NB4 (cell line): ENCODE data around the gene VPS35.

Experiments
- MYC ChIP-seq: IDR thresholded peaks from 2 replicates; pipeline ENCODE4 v1.6.1; 2011; ENCODE audit warnings: low read depth, low read length
- POLR2A ChIP-seq: IDR thresholded peaks from 2 replicates; pipeline ENCODE4 v1.6.1; 2011; ENCODE audit warnings: mild to moderate bottlenecking; ENCODE audit not compliant: insufficient read length; ENCODE audit errors: extremely low read depth
- TF ChIP-seq, protein P1 (sequence below): IDR thresholded peaks from one replicate; pipeline ENCODE4 v1.5.1; 2012; ENCODE audit warnings: low read depth, low read length
- TF ChIP-seq, protein P2 (sequence below): IDR thresholded peaks from 2 replicates; pipeline ENCODE4 v1.6.1; 2011; ENCODE audit warnings: low read depth, low read length

DNA sequence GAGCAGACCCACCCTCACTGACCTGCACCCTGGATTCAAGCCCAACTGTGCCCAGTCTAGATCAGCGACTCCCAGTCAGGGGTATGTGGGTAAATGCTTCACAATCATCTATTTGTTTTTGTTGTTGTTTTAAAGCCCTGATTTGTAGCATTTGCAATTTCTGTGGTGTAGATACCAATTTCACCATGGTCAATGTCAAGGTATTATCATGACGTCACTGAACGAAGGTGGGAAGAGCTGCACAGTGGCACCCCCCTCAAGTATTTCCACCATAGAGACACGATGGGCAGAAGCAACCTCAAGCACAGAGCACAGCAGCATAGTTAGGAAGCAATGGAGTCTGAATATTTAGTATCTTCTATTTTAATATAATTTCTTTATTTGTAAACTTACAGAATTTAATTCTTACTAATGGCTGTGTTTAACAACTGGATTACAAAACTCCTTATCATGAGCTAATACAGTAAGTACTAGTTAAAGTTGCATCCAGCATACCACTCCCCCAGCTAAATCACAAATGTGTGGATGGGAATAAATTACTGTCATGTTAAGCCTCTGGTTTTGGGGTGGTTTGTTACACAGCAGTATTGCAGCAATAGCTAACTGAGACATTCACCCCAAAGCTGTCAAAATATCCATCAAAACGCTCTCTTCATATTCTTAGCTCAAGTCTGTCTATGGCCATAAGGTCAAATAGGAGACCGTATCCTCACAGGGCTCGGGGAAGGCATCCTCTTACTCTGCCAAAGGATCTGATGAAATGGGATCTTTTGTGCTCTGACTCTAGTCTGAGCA lies 26.0 kb upstream of the VPS35 start:
- TF ChIP-seq, protein P1, sequence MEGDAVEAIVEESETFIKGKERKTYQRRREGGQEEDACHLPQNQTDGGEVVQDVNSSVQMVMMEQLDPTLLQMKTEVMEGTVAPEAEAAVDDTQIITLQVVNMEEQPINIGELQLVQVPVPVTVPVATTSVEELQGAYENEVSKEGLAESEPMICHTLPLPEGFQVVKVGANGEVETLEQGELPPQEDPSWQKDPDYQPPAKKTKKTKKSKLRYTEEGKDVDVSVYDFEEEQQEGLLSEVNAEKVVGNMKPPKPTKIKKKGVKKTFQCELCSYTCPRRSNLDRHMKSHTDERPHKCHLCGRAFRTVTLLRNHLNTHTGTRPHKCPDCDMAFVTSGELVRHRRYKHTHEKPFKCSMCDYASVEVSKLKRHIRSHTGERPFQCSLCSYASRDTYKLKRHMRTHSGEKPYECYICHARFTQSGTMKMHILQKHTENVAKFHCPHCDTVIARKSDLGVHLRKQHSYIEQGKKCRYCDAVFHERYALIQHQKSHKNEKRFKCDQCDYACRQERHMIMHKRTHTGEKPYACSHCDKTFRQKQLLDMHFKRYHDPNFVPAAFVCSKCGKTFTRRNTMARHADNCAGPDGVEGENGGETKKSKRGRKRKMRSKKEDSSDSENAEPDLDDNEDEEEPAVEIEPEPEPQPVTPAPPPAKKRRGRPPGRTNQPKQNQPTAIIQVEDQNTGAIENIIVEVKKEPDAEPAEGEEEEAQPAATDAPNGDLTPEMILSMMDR, result no peak
- TF ChIP-seq, protein P2, sequence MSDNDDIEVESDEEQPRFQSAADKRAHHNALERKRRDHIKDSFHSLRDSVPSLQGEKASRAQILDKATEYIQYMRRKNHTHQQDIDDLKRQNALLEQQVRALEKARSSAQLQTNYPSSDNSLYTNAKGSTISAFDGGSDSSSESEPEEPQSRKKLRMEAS, result no peak
- TF ChIP-seq POLR2A, result no peak
- no peak for TF ChIP-seq MYC
